ENCODE measurements around the gene FKBP10.

- TF ChIP-seq POLR2AphosphoS5 (IDR thresholded peaks at IDR 0.05; ENCODE audit: low read depth, low read length) (no peak), POLR2A (IDR thresholded peaks at IDR 0.05; ENCODE audit: low read depth, low read length) (no peak)
Observed at GRCh38 chr17:41796121-41796895, 16.5 kb upstream of the FKBP10 start.
